Measurements from ENCODE around the gene BLACAT1.

DNA sequence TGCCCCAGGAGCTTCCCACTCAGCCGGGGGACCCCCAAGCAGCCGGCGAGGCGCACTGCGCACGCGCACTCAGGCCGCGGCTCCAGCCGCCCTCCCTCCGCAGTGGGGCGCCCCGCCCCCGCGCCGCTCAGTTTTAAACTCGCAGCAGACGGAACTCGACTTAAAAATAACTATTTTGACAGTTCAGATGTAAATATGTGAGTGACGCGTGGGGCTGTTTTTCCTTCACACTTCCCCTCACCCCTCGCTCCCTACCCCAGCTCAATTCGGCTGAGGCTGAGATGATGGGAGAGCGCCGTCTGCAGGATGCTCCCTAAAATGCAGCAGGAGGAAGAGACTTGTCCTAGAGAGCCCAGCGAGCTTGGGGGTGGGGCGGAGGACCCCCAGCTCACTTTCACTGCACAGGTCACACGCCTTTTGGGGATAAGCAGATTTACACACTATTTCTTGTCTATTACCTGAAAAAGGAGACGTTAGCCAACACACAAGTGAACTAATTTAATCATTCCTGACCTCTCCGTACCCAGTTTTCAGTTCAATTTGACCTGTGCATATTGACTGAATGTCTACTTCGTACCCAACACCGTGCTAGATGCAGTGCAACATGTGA, 25.0 kb downstream of the BLACAT1 start:
- no peak for TF ChIP-seq GTF2F1 (IDR thresholded peaks at IDR 0.05; ENCODE audit: borderline replicate concordance, low read depth, low read length)
- TF ChIP-seq, protein P1, sequence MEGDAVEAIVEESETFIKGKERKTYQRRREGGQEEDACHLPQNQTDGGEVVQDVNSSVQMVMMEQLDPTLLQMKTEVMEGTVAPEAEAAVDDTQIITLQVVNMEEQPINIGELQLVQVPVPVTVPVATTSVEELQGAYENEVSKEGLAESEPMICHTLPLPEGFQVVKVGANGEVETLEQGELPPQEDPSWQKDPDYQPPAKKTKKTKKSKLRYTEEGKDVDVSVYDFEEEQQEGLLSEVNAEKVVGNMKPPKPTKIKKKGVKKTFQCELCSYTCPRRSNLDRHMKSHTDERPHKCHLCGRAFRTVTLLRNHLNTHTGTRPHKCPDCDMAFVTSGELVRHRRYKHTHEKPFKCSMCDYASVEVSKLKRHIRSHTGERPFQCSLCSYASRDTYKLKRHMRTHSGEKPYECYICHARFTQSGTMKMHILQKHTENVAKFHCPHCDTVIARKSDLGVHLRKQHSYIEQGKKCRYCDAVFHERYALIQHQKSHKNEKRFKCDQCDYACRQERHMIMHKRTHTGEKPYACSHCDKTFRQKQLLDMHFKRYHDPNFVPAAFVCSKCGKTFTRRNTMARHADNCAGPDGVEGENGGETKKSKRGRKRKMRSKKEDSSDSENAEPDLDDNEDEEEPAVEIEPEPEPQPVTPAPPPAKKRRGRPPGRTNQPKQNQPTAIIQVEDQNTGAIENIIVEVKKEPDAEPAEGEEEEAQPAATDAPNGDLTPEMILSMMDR (IDR thresholded peaks at IDR 0.05; ENCODE audit: control extremely low read depth in 1 of 3, insufficient read depth in 1 of 3, low read depth in 1 of 3, low read length in 3 of 3) = peak; percentile 85 to 97 (median 96)
- peak; percentile 76 for TF ChIP-seq KDM4A (IDR thresholded peaks at IDR 0.05; ENCODE audit: low read depth, low read length, severe bottlenecking)
- TF ChIP-seq ASH2L (IDR thresholded peaks at IDR 0.05; ENCODE audit: low read length) = peak; percentile 80
- TF ChIP-seq YY1 (IDR thresholded peaks at IDR 0.05; ENCODE audit: low read depth, low read length) = no peak
